GM19023 (cell line): ENCODE measurements around the gene KAZN.

ENCODE experiments used
- ATAC-seq: cut with Tn5 transposase; IDR thresholded peaks from one replicate; pipeline ENCODE4 v1.9.1; 2021; ENCODE audit warnings: mild to moderate bottlenecking, moderate library complexity; ENCODE audit not compliant: unreplicated experiment

The KAZN gene

GRCh38 chr1:14585728-14586127 lies 12.8 kb upstream of the KAZN start:
- no peak for ATAC-seq

GRCh38 chr1:14590411-14591180 lies 7.9 kb upstream of the KAZN start:
- no peak for ATAC-seq

GRCh38 chr1:14591600-14591999 lies 6.9 kb upstream of the KAZN start:
- no peak for ATAC-seq

DNA sequence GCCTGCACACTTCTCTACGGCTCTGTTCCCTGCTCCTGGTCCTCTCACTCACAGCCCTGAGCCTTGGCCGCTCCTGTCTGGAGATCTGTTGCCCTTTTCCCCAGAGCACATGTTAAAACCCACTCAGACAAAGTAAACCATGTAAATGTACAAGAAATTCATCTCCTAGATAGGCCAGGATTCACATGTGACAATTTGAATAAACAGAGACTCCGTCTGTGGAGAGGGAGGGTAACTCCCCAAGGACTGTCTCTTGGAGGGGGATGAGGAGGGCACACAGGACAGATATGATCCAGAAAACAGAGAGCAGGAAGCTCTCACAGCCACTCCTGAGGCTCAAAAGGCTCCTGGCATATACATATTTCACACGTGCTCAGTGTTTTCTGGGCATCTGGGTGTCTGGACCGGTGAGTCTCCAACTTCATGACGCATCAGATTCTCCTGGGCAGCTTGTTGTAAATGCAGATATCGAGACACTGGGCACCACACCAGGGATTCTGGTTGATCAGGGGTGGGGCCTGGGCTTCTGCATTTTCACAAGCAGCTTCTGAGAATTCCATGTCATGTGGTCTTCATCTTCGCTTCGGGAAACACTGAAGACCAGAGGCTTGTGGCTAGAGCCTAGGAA lies 6.4 kb upstream of the KAZN start:
- ATAC-seq = no peak

GRCh38 chr1:14593302-14593701 lies 5.2 kb upstream of the KAZN start:
- ATAC-seq = no peak

- no peak for ATAC-seq
Observed at GRCh38 chr1:14594045-14594444, 4.4 kb upstream of the KAZN start.

GRCh38 chr1:14596591-14596990 lies 1.9 kb upstream of the KAZN start:
- no peak for ATAC-seq

DNA sequence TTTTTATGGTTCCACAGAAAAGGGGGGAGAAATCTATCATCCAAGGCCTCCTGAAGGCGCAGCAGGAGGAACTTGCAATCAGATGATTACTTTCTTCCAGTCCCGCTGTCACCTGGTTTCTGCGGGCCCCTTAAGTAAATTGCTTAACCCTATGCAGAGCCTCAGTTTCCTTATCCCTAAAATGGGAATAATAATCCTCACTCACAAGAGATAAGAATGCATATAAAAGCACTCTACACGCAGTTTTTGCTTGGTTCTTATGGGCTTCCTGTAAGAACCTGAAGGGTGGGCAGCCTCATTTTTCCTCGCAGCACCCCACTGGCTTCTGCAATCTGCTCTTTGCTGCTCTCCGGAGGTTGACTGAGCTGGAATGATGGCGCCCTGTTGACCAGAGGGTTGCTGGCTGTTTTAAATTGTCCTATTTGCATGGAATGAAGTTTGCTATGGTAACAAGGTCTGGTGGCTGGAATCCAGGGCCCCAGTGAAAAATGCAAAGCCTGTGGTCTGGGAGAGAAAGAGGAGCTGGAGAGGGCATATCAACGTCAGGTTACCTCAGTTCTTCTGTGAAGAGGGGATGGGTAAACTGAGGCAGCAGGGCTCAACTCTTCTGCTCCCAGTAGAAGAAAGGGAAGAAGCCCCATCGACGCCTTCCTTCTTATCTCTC lies 1.0 kb upstream of the KAZN start:
- ATAC-seq = no peak

- no peak for ATAC-seq
Observed at GRCh38 chr1:14598007-14598497, 433 bp upstream of the KAZN start.

DNA sequence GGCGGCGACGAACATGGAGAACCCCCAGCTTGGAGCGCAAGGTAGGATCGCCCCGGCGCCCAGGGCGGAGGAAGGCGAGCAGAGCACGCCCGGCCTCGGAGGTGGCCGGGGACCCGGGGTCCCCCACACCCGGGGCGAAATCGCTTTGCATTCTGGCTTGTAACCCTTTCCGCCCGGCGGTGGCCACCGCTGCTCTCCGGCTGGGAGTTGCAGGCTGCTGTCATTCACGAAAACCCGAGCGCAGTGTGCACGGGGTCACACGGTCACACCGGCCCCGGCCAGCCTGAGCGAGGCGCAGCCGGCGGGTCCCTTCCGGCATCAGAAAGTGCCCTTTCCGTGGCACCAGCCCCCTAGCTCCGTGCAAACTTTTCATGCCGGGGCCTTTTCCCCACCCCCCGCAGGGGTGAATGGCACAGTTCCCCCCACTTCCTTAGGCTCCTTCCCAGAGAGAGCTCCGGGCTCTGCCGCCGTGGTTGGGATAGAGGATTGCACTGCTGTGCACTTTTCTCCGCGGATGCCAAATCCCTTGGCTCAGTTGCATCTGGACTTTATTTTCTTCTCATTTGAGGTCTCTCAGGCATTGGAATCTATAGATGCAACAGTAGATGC lies 802 bp downstream of the KAZN start:
- ATAC-seq = no peak

- ATAC-seq = peak; percentile 62
Observed at GRCh38 chr1:14599800-14600199, 1.3 kb downstream of the KAZN start.

GRCh38 chr1:14600405-14601112 lies 2.1 kb downstream of the KAZN start:
- peak; percentile 5 for ATAC-seq

- no peak for ATAC-seq
Observed at GRCh38 chr1:14602136-14602535, 3.7 kb downstream of the KAZN start.

DNA sequence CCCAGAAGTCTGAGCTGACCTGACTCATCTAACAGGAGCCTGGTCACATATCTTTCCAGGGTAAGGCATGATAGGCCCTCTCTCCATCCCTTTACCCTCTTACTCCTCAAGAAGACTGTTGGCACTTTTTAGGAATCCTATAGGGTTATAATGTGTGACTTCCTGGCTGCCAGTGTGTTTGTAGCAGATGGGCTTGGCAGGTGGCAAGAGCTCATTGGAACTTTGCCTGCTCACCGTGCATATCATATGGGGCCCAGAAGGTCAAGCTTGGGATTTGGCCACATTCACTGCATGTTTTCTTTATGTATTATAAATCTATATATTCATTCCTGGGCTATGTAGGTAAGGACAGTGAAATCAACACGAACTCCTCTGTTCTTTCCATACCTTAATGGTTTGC lies 5.2 kb downstream of the KAZN start:
- no peak for ATAC-seq

- ATAC-seq = no peak
Observed at GRCh38 chr1:14604414-14604813, 5.9 kb downstream of the KAZN start.

DNA sequence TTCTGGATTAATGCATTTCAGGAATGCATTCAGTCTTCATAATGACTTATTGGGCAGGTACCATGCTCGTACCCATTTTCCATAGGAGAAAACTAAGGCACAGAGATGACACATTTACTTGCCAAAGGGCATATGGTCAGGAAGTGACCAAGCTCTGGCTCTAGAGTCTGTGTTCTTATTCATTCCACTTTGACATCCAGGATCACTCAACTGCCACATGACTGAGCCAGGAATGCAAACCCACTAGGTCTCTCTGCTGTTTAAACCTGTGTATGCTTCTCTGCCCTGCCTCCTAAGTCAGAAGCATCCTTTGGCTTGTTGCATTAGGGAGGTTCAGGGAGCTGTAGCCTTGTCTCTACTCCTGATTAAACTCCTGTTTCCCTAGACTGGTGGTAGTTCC lies 7.5 kb downstream of the KAZN start:
- ATAC-seq = no peak

DNA sequence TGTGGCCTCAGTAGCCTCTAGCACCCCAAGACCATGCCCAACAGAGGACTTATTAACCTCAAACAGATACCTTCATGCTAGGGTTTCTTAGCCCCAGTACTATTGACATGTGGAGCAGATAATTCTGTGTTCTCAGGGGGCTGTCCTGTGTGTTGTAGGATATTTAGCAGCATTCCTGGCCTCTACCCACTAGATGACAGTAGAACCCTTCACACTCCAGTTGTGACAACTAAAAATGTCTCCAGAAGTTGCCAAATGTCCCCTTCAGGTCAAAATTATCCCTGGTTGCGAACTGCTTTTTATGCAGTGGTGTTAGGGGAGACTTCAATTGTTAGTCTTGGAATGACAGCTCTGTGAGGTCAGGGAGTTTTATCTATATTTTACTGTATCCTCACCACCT lies 8.1 kb downstream of the KAZN start:
- ATAC-seq = no peak

- ATAC-seq = no peak
Observed at GRCh38 chr1:14607295-14607694, 8.8 kb downstream of the KAZN start.

DNA sequence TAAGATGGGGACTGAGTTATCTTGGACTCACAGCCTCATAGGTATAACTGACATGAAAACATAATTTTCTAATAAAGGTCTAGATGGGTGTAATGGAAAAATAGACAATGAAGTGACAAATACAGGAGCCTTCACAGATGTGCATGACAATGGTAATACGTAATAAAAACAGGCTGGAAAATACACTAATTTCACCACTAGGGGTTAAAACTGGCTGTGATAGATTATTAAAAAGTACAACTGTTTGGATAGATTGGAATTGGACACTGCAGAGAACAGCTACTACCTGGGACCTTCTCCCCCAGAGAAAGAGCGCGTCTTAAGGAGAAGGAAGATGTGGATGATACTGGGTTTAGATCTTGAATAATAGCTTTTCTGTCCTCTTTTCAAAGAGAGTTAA lies 9.8 kb downstream of the KAZN start:
- no peak for ATAC-seq

- ATAC-seq = no peak
Observed at GRCh38 chr1:14610761-14611160, 12.3 kb downstream of the KAZN start.

GRCh38 chr1:14611792-14612191 lies 13.3 kb downstream of the KAZN start:
- no peak for ATAC-seq
